Caco-2 (cell line): Measurements from ENCODE around the gene CRMP1. TPM values are rescaled to one million over a fixed set of nuclear protein-coding genes. Genes with fewer than 3 reads are reported as not detected.

Experiments used
- BruUV-seq: library from RNA; stranded (reverse); fragments of 400-500 nt; replicated peaks from 2 replicates; lab custom pipeline; 2021; lab: Mats Ljungman, UMichigan
- CTCF ChIA-PET: fragments of 300-600 bp; sonication (Branson Sonifier 250); formaldehyde crosslinking; loops from one replicate; lab custom pipeline; 2022; ENCODE audit warnings: antibody characterized with exemption; lab: Charles Lee
- POLR2A ChIA-PET: fragments of 300-600 bp; sonication (Branson Sonifier 250); formaldehyde crosslinking; loops from one replicate; lab custom pipeline; 2022; ENCODE audit warnings: antibody characterized with exemption; lab: Charles Lee
- DNase-seq, 2 experiments: peaks; one replicate each; pipeline versions ENCODE4 v3.0.0 to v3.0.0-alpha.2; 2020 to 2022
- H3K27me3 ChIP-seq: replicated peaks from 2 replicates; pipeline ENCODE4 v1.6.0; 2011; ENCODE audit warnings: low read length; ENCODE audit not compliant: control insufficient read depth, insufficient read depth
- H3K36me3 ChIP-seq: 2 replicates; pipeline ENCODE4 v1.5.1; 2011; ENCODE audit warnings: low read length; ENCODE audit not compliant: control insufficient read depth, insufficient read depth
- H3K4me1 ChIP-seq: fragments of 250-450 bp; sonication (Bioruptor Pico); 2 replicates; pipeline ENCODE4 v1.5.1; 2020; ENCODE audit warnings: mild to moderate bottlenecking
- H3K4me3 ChIP-seq: 2 replicates; pipeline ENCODE4 v1.5.1; 2011; ENCODE audit warnings: low read depth, mild to moderate bottlenecking, control low read depth, low read length
- H3K9me3 ChIP-seq: fragments of 250-450 bp; sonication (Bioruptor Pico); 2 replicates; pipeline ENCODE4 v1.5.1; 2020; ENCODE audit warnings: mild to moderate bottlenecking, moderate library complexity
- H3K27ac Mint-ChIP-seq: one replicate; pipeline ENCODE4 v1.8.0; 2022; ENCODE audit warnings: mixed read lengths; ENCODE audit not compliant: unreplicated experiment
- H3K27me3 Mint-ChIP-seq: one replicate; pipeline ENCODE4 v1.8.0; 2022; ENCODE audit warnings: mixed read lengths; ENCODE audit not compliant: insufficient read depth, unreplicated experiment
- H3K36me3 Mint-ChIP-seq: one replicate; pipeline ENCODE4 v1.8.0; 2022; ENCODE audit warnings: mild to moderate bottlenecking, mixed read lengths; ENCODE audit not compliant: insufficient read depth, unreplicated experiment
- H3K4me1 Mint-ChIP-seq: one replicate; pipeline ENCODE4 v1.8.0; 2022; ENCODE audit warnings: low read depth, mixed read lengths; ENCODE audit not compliant: unreplicated experiment
- H3K4me3 Mint-ChIP-seq: one replicate; pipeline ENCODE4 v1.8.0; 2022; ENCODE audit warnings: mild to moderate bottlenecking, moderate library complexity, mixed read lengths; ENCODE audit not compliant: unreplicated experiment
- H3K9me3 Mint-ChIP-seq: one replicate; pipeline ENCODE4 v1.8.0; 2022; ENCODE audit warnings: mixed read lengths; ENCODE audit not compliant: unreplicated experiment
- CTCF ChIP-seq, 2 experiments: fragments of 200-600 bp in 1 of 2; IDR thresholded peaks; 1 replicate in 1 of 2; 2 replicates in 1 of 2; pipeline versions ENCODE4 v1.5.1 to v1.8.0; 2011 to 2022; ENCODE audit warnings: antibody characterized with exemption in 1 of 2, control low read depth in 1 of 2, inconsistent platforms in 1 of 2, low read depth in 1 of 2, low read length in 1 of 2, mild to moderate bottlenecking in 1 of 2, moderate library complexity in 1 of 2; ENCODE audit not compliant: insufficient read depth in 1 of 2, severe bottlenecking in 1 of 2, unreplicated experiment in 1 of 2
- intact Hi-C: fragments of 100-400 bp; cut with micrococcal nuclease; formaldehyde crosslinking; loops from one replicate; pipeline ENCODE4 v1.10.0; 2022; ENCODE audit not compliant: unreplicated experiment
- total RNA-seq: library from RNA; stranded (reverse); gene quantifications from 2 replicates; pipeline ENCODE4 v1.2.3, GENCODE V29; 2022

The CRMP1 gene
- total RNA-seq, 1 experiment from 2014 or later: not detected

DNA sequence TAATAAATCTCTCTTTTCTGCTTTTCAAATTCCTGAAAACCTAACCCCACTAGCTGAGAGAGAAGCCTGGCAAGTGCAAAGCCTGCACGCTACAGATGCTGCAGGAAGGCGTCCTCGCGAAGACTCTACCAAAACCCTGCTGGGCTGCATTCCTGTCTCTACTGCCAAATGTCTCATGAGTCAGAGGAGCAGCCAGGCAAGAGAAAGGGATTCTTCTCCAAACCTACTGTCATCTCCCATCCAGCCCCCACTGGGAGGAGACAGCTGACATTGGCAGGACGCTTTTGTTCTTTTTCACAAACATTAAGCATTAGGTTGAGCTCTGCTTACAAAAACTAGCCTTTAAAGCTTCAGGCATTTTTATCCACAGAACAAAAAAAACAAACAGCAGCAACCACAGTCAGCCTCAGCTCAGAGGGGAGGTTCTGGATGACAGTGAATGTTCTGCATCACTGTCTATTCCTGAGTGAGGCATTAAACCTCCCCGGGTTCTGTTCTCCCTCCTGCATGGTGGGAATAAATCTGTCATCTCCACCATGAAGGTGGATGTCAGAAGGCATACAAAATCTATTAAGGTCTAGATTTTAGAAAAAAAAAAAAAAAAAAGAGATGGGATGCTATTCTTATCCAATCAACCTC is 18.0 kb downstream of the CRMP1 start:
- DNase-seq: no peak
- TF ChIP-seq CTCF (IDR thresholded peaks at IDR 0.05; ENCODE audit: insufficient read depth in 1 of 2, low read depth in 1 of 2, low read length in 1 of 2, severe bottlenecking in 1 of 2, unreplicated experiment in 1 of 2): no peak
- Histone ChIP-seq H3K9me3 (no peaks in the 10 kb centered on the region), H3K36me3 (no peaks in the 10 kb centered on the region), H3K27me3 (no peaks in the 10 kb centered on the region), H3K4me1 (no peaks in the 10 kb centered on the region), H3K4me3 (no peak overlapping the region)
- POLR2A ChIA-PET: no interaction called here
- BruUV-seq: no TSS peak
- Mint-ChIP-seq H3K27me3 (peaks cover 14% of the 10 kb centered on the region), H3K27ac (no peak overlapping the region), H3K36me3 (no peaks in the 10 kb centered on the region), H3K4me1 (no peaks in the 10 kb centered on the region), H3K4me3 (no peak overlapping the region), H3K9me3 (no peaks in the 10 kb centered on the region)
- CTCF ChIA-PET: no interaction called here
- intact Hi-C loops: no loop called here

DNA sequence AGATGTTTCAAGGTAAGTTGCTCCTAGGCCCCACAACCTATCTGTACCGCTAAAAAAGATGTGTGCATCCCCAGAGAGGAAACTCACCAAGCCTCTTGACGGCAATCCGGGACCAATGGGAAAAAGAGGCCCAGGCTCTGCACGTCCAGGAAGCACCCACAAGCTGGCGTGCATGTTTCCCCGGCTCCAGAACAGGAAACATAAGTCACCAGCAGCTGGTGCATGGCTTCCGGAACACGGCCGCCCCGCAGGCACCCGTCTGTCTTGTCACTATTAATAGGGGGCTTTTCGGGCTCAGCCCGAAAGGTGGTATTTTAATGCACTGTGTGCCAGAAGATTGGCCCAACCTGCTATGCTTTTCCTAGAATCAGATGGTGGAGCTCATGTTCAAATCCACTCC is 22.2 kb downstream of the CRMP1 start:
- Histone ChIP-seq H3K4me1 (no peaks in the 10 kb centered on the region), H3K36me3 (no peaks in the 10 kb centered on the region), H3K9me3 (no peaks in the 10 kb centered on the region), H3K4me3 (no peak overlapping the region), H3K27me3 (no peaks in the 10 kb centered on the region)
- Mint-ChIP-seq H3K27me3 (peaks cover 17% of the 10 kb centered on the region), H3K4me1 (no peaks in the 10 kb centered on the region), H3K9me3 (no peaks in the 10 kb centered on the region), H3K4me3 (no peak overlapping the region), H3K27ac (no peak overlapping the region), H3K36me3 (no peaks in the 10 kb centered on the region)
- CTCF ChIA-PET: no interaction called here
- no peak for TF ChIP-seq CTCF (IDR thresholded peaks at IDR 0.05; ENCODE audit: insufficient read depth in 1 of 2, low read depth in 1 of 2, low read length in 1 of 2, severe bottlenecking in 1 of 2, unreplicated experiment in 1 of 2)
- intact Hi-C loops: no loop called here
- no peak for DNase-seq
- POLR2A ChIA-PET: no interaction called here
- BruUV-seq: no TSS peak

- CTCF ChIA-PET: no interaction called here
- POLR2A ChIA-PET: no interaction called here
- no TSS peak for BruUV-seq
- H3K9me3 ChIP-seq: no peaks in the 10 kb centered on the region
- no peaks in the 10 kb centered on the region for H3K4me1 ChIP-seq
- Mint-ChIP-seq H3K27ac (no peak overlapping the region), H3K9me3 (no peaks in the 10 kb centered on the region), H3K36me3 (no peaks in the 10 kb centered on the region), H3K4me3 (no peak overlapping the region), H3K27me3 (peaks cover 17% of the 10 kb centered on the region), H3K4me1 (no peaks in the 10 kb centered on the region)
- DNase-seq: no peak
- TF ChIP-seq CTCF (IDR thresholded peaks at IDR 0.05; ENCODE audit: insufficient read depth in 1 of 2, low read depth in 1 of 2, low read length in 1 of 2, severe bottlenecking in 1 of 2, unreplicated experiment in 1 of 2): no peak
- no peaks in the 10 kb centered on the region for H3K36me3 ChIP-seq
- intact Hi-C loops: no loop called here
- no peak overlapping the region for H3K4me3 ChIP-seq
- no peaks in the 10 kb centered on the region for H3K27me3 ChIP-seq
These were observed 22.8 kb downstream of the CRMP1 start for GRCh38 chr4:5869966-5870619.
